Measurements from ENCODE around the gene ZNF837. TPM values are rescaled to one million over a fixed set of nuclear protein-coding genes. Genes with fewer than 3 reads are reported as not detected.

The ZNF837 gene
- total RNA-seq, 1 experiment from 2014 or later: 3.4 TPM

GRCh38 chr19:58372311-58373133 lies 8.3 kb downstream of the ZNF837 start:
- DNase-seq (ENCODE audit: low read depth): no peak

GRCh38 chr19:58368561-58369360 lies 12.1 kb downstream of the ZNF837 start:
- no peak for DNase-seq (ENCODE audit: low read depth)

GRCh38 chr19:58367698-58368454 lies 13.0 kb downstream of the ZNF837 start:
- DNase-seq (ENCODE audit: low read depth): no peak

GRCh38 chr19:58366585-58367430 lies 14.0 kb downstream of the ZNF837 start:
- no peak for DNase-seq (ENCODE audit: low read depth)

GRCh38 chr19:58364146-58364545 lies 16.7 kb downstream of the ZNF837 start:
- no peak for DNase-seq (ENCODE audit: low read depth)

GRCh38 chr19:58362272-58362994 lies 18.4 kb downstream of the ZNF837 start, which contains the start of gene ZNF497:
ZNF497 (minus strand) TSS chr19:58362751; CDS start chr19:58357635, 5,116 bp downstream.
- peak; percentile 95 for DNase-seq (ENCODE audit: low read depth)

- DNase-seq (ENCODE audit: low read depth): peak; percentile 52
Observed at GRCh38 chr19:58361900-58362271, 18.9 kb downstream of the ZNF837 start.

GRCh38 chr19:58357481-58358145 lies 23.2 kb downstream of the ZNF837 start:
- DNase-seq (ENCODE audit: low read depth): no peak

GRCh38 chr19:58356766-58357480 lies 23.9 kb downstream of the ZNF837 start:
- DNase-seq (ENCODE audit: low read depth): no peak

GRCh38 chr19:58355908-58356765 lies 24.7 kb downstream of the ZNF837 start:
- no peak for DNase-seq (ENCODE audit: low read depth)

- DNase-seq (ENCODE audit: low read depth): no peak
Observed at GRCh38 chr19:58355215-58355796, 25.5 kb downstream of the ZNF837 start.

GRCh38 chr19:58354478-58355030 lies 26.3 kb downstream of the ZNF837 start:
- no peak for DNase-seq (ENCODE audit: low read depth)

GRCh38 chr19:58353717-58354477 lies 26.9 kb downstream of the ZNF837 start:
- no peak for DNase-seq (ENCODE audit: low read depth)

- DNase-seq (ENCODE audit: low read depth): no peak
Observed at GRCh38 chr19:58352760-58353671, 27.8 kb downstream of the ZNF837 start, which contains the start of gene A1BG. A1BG (minus strand) TSS chr19:58353492; CDS start chr19:58353437, 55 bp downstream.

GRCh38 chr19:58351990-58352755 lies 28.7 kb downstream of the ZNF837 start:
- no peak for DNase-seq (ENCODE audit: low read depth)

Data from M059J (cell line).